ENCODE data around the gene UHRF1.

DNA sequence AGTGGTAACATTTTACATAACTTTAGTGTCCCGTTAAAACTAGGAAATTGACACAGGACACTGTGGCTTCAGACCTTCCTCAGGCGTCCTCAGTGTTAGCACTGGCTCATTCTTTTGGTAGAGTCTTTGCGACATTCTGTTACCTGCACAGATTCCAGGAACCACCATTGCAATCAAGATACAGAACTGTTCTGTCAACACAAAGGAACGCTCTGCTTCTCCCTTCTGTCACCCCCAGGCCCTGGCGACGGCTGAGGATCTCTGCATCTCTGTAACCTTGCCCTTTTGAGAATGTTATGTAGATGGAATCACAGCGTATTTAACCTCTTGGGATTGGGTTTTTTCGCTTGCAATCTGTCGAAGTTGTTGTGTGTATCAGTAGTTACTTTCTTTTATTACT is 82.2 kb downstream of the UHRF1 start:
- no peak for TF ChIP-seq POLR2AphosphoS5 (IDR thresholded peaks at IDR 0.05; ENCODE audit: low read depth, low read length)
- no peak for TF ChIP-seq POLR2A (IDR thresholded peaks at IDR 0.05; ENCODE audit: low read depth, low read length)
- no peak for TF ChIP-seq TAF1 (IDR thresholded peaks at IDR 0.05; ENCODE audit: borderline replicate concordance, low read depth, low read length)
